ENCODE results near the gene ZBTB17.

DNA sequence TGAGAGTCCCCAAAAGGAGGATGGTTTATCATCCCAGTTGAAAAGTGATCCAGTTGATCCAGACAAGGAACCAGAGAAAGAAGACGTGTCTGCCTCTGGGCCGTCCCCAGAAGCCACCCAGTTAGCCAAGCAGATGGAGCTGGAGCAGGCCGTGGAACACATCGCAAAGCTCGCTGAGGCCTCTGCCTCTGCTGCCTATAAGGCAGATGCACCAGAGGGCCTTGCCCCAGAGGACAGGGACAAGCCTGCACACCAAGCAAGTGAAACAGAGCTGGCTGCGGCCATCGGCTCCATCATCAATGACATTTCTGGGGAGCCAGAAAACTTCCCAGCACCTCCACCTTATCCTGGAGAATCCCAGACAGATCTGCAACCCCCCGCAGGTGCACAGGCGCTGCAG lies 43.3 kb downstream of the ZBTB17 start:
- TF ChIP-seq, protein P1, sequence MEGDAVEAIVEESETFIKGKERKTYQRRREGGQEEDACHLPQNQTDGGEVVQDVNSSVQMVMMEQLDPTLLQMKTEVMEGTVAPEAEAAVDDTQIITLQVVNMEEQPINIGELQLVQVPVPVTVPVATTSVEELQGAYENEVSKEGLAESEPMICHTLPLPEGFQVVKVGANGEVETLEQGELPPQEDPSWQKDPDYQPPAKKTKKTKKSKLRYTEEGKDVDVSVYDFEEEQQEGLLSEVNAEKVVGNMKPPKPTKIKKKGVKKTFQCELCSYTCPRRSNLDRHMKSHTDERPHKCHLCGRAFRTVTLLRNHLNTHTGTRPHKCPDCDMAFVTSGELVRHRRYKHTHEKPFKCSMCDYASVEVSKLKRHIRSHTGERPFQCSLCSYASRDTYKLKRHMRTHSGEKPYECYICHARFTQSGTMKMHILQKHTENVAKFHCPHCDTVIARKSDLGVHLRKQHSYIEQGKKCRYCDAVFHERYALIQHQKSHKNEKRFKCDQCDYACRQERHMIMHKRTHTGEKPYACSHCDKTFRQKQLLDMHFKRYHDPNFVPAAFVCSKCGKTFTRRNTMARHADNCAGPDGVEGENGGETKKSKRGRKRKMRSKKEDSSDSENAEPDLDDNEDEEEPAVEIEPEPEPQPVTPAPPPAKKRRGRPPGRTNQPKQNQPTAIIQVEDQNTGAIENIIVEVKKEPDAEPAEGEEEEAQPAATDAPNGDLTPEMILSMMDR (IDR thresholded peaks at IDR 0.05), result no peak
- TF ChIP-seq POLR2A (IDR thresholded peaks at IDR 0.05) (no peak), EP300 (IDR thresholded peaks at IDR 0.05) (no peak)
